AML-193 (cell line): Measurements from ENCODE around the gene LSS.
"Not testable (repeated sequence)": the region's sequence is repeated elsewhere in the genome, so short reads cannot be mapped to it uniquely, and the experiment has no call there.

Experiments used
- DNase-seq, 2 experiments: peaks; one replicate each; lab custom pipeline; 2025; lab: John Stamatoyannopoulos, UW

LSS gene

GRCh38 chr21:46245213-46245915, 16.8 kb upstream of the LSS start:
- DNase-seq = no peak

GRCh38 chr21:46244602-46245001, 16.0 kb upstream of the LSS start:
- DNase-seq = no peak

GRCh38 chr21:46243960-46244361, 15.4 kb upstream of the LSS start:
- DNase-seq = no peak

- no peak for DNase-seq
Measured at GRCh38 chr21:46243325-46243724, 14.8 kb upstream of the LSS start.

DNA sequence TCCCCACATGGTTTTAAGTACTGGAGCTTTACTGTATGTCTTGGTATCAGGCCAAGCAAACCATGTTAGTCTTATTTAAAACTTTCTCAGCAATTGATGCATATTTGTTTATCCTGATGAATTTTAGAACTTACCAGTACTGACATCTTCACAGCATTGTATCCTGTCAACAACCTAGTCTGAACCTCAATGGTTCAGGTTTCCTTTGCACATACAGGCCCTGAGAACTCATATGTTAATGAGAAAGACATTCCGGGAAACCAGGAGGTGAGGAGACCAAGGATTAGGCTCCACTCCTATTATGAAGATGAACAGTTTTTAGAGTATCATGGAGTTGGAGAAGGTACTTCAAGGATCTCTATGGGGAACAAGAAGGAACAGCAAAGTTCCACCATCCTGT, 13.0 kb upstream of the LSS start:
- DNase-seq = not testable (repeated sequence)

DNA sequence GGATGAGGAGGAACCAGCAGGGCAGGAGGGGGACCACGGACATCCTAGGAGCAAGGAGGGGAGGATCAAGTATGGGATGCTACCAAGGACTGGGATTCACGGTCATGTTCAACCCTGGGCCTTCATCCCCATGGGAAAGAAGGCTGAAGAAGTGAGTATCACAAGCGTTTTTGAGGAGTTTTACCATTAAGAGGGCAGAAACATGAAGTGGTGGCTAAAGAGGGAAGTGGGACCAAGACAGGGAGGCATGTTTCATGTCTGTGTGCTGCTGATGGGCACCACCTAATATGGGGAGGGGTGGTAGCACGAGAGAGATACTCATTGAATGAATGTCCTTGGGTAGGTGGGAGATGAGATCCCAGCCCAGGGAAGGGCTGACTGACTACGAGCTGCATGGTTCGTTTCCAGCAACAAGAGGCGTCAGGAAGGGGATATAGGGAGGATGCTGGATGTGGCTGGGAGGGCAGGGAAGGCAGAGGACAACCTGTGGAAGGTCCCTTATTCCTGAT, 11.3 kb upstream of the LSS start:
- no peak for DNase-seq

DNA sequence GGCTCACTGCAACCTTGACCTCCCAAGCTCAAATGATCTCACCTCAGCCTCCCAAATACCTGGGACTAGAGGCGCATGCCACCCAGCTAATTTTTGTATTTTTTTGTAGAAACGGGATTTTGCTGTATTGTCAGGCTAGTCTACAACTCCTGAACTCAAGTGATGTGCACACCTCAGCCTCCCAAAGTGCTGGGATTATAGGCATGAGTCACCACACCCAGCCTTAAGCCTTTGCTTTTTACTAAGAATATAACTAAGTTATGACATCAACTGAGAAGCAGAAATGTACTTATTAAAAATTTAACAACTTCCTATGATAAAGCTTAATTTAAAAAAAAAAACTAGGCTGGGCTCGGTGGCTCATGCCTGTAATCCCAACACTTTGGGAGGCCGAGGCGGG, 8.9 kb upstream of the LSS start:
- DNase-seq = no peak

- no peak for DNase-seq
Measured at GRCh38 chr21:46234436-46234950, 5.9 kb upstream of the LSS start.

DNA sequence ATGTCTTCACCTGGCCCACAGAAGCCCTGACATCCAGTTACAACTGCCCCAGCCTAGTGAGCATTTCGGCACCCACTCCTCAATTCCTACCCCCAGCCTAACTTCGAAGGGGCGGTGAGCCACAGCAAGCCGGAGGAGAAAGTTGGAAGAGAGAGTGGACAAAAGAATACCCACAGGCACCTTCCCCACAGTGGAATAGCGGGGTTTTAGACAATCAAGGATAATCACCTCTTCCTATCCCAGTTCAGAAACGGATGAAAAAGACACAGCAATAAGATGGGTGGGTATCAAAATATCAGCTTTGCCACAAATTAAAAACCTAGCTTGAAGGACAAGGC, 1.3 kb upstream of the LSS start:
- DNase-seq = no peak

- peak; percentile 25 to 69 for DNase-seq
Measured at GRCh38 chr21:46229133-46229922, 754 bp upstream of the LSS start.

DNA sequence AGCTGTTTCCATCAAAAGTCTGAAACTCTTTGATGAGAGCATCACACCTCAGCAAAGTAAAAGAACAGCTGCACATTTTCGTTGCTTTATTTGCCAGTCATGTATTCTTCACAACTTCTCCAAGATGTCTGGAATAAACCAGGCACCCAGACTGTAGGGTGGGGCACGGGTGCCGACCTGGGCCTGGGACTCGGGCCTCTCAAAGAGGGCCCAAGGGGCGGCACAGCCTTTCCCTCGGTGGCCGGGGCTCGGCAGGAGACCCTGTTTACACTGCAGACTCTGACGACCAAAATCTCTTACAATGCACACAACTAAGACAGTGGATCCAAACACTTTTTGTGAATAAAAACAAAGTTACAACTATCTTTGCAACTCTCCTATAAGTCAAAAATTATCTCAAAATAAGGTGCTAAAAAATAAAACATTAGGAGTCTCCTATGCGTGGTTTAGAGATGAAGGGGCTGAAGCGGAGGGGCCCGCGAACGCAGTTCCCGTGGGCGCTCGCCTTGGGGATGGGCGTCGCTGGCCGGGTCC, 696 bp downstream of the LSS start:
- peak in 1 of 2 experiments; percentile 4 for DNase-seq

GRCh38 chr21:46226920-46227599, 1.5 kb downstream of the LSS start:
- peak in 1 of 2 experiments; percentile 23 for DNase-seq

DNA sequence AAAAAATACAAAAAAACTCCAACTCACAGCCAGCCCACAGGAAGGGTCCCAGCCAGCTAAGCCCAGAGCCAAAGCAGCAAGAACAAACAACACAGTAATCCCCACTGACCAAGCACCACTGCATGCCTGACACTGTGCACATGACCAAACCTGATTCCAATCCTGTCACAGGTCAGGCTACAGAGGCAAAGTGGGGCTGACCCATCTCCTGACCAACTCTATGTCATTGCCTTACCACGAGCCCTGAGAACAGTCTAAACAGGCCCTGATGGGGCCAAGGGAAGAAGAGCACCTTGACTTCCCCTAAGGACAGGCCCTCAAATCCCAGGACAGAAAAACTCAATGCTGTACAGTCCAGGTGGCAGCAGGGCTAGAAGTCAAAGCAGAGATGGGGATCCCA, 2.4 kb downstream of the LSS start:
- no peak for DNase-seq

DNA sequence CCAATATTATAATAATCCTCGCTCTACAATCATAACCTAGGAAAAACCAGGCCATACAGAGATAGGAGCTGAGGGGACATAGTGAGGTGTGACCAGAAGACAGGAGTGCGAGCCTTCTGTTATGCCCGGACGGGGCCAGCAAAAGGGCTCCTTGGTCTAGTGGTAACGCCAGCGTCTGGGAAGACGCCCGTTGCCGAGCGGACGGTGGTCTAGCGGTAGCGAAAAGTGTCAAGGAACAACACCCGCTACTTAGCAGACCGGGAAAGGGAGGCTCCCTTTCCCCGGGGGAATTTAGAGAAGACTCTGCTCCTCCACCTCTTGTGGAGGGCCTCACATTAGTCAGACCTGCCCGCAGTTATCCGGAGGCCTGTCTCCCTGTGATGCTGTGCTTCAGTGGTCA, 4.9 kb downstream of the LSS start:
- not testable (repeated sequence) for DNase-seq

GRCh38 chr21:46223217-46223616, 5.4 kb downstream of the LSS start:
- no peak for DNase-seq

DNA sequence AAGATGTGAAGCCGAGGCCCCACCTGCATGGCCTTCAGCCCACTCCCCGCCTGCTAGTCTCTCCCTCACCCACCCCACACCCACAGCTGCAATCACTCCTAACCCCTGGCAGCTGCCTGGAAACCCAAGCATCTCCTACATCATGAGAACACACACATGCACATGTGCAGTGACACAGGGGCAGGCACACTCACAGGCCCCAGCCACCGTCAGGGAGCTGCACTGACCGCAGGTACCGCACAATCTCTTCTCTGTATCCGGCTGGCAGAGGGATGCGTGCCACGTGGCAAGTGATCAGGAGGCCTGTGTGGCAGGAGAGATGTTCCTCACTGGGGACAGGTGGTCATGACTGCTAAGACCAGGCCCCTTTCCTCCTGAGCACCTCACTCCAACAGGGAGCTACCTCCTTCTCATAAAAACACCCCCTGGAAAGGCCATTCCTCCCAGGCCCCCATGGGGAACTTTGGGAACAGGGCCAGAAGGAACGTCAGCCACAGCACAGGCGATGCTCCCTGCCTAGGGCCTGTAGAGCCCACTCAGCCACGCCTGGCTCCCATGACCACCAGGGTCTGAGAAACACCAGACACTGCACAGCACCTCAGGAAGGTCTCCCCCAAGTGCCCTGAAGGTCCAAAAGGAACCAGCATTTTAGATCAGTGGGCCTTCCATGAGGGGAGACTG, 6.0 kb downstream of the LSS start:
- no peak for DNase-seq

DNA sequence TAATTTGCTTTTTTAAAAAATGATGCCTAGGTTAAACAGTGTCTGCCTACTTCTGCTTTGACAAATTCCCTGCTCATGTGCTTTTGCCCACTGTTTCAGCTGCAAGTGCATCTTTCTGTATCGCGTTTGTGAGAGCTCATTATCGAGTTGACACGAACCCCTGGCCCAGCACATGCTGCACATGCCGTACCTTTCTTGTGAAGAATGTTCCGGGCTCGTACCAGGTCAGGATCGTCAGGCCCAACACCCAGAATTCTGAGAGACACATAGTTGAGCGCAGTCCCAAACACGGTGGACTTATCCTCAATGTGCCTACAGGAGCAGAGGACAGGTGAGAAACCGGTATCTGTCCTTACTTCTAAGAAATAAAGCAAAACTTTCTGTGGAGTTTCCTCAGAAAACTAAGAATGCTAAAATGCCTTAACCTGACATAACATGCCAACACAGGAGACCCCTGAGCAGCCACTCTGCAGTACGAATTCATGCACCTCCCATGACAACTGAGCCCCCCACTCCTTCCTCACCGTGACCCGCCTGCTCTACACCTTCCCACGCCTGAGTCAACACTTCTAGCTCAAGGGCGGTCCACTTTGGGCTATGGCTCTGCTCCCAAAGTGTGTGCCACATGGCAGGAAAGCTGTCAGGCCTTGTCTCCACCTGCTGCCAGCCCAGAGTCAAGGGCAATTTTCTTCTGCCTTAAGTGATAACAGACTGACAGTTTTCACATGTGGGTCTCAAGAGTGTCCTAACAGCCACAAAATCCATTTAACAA, 6.7 kb downstream of the LSS start:
- DNase-seq = no peak

GRCh38 chr21:46220847-46221246, 7.7 kb downstream of the LSS start:
- DNase-seq = no peak

- no peak for DNase-seq
Measured at GRCh38 chr21:46220275-46220810, 8.2 kb downstream of the LSS start.

- DNase-seq = no peak
Measured at GRCh38 chr21:46219591-46220239, 8.9 kb downstream of the LSS start.
